HepG2 (cell line): ENCODE data around the gene NEU4. TPM values are rescaled to one million over a fixed set of nuclear protein-coding genes. Genes with fewer than 3 reads are reported as not detected.
A peak's percentile ranks its signal among the peaks of the same experiment; 100 is the strongest.

Experiments used
- ATAD3A ChIP-seq: sonication (generic); formaldehyde crosslinking; IDR thresholded peaks from 2 replicates; pipeline ENCODE4 v1.4.0; 2020; ENCODE audit warnings: missing genetic modification reagents
- CBX1 ChIP-seq: IDR thresholded peaks from one replicate; pipeline ENCODE4 v1.6.1; 2016; ENCODE audit warnings: antibody characterized with exemption, low read depth
- CHD2 ChIP-seq: IDR thresholded peaks from 2 replicates; pipeline ENCODE4 v1.6.1; 2011; ENCODE audit warnings: low read depth, low read length, improper control_type of control experiment
- CHD4 ChIP-seq: fragments of 200-600 bp; sonication (generic); IDR thresholded peaks from 2 replicates; pipeline ENCODE4 v1.7.0; 2017; ENCODE audit warnings: mild to moderate bottlenecking, low read length, borderline replicate concordance
- ELF1 ChIP-seq: sonication (generic); formaldehyde crosslinking; IDR thresholded peaks from 2 replicates; pipeline ENCODE4 v1.4.0; 2020; ENCODE audit warnings: missing genetic modification reagents
- GFI1 ChIP-seq: sonication (generic); formaldehyde crosslinking; IDR thresholded peaks from 2 replicates; pipeline ENCODE4 v1.5.0; 2020; ENCODE audit warnings: missing genetic modification reagents, mild to moderate bottlenecking, borderline replicate concordance
- HIC2 ChIP-seq: sonication (generic); formaldehyde crosslinking; IDR thresholded peaks from 2 replicates; pipeline ENCODE4 v1.9.0; 2022; ENCODE audit warnings: low read depth, missing genetic modification reagents
- HNRNPL ChIP-seq: fragments of 200-400 bp; formaldehyde crosslinking; IDR thresholded peaks from 2 replicates; pipeline ENCODE4 v1.6.1; 2017; ENCODE audit warnings: mild to moderate bottlenecking, low read depth, low read length
- HNRNPLL ChIP-seq: fragments of 200-400 bp; formaldehyde crosslinking; IDR thresholded peaks from 2 replicates; pipeline ENCODE4 v1.6.1; 2017; ENCODE audit warnings: mild to moderate bottlenecking, low read depth, low read length; ENCODE audit not compliant: poor library complexity, severe bottlenecking
- HOMEZ ChIP-seq: IDR thresholded peaks from 2 replicates; pipeline ENCODE4 v1.6.1; 2016; ENCODE audit warnings: low read depth
- KLF12 ChIP-seq: sonication (generic); formaldehyde crosslinking; IDR thresholded peaks from 2 replicates; pipeline ENCODE4 v1.4.0; 2020; ENCODE audit warnings: missing genetic modification reagents, borderline replicate concordance
- MIER2 ChIP-seq: IDR thresholded peaks from 2 replicates; pipeline ENCODE4 v1.6.1; 2016; ENCODE audit warnings: missing biosample characterization, missing genetic modification reagents
- MTA1 ChIP-seq: sonication (generic); formaldehyde crosslinking; IDR thresholded peaks from 2 replicates; pipeline ENCODE4 v1.4.0; 2020; ENCODE audit warnings: missing genetic modification reagents, mild to moderate bottlenecking, borderline replicate concordance
- NKX3-1 ChIP-seq: sonication (generic); formaldehyde crosslinking; IDR thresholded peaks from 2 replicates; pipeline ENCODE4 v1.5.0; 2020; ENCODE audit warnings: missing genetic modification reagents
- RBFOX2 ChIP-seq: fragments of 200-400 bp; formaldehyde crosslinking; IDR thresholded peaks from 2 replicates; pipeline ENCODE4 v1.6.1; 2017; ENCODE audit warnings: low read depth, mild to moderate bottlenecking, low read length
- SNAI1 ChIP-seq: sonication (generic); formaldehyde crosslinking; IDR thresholded peaks from 2 replicates; pipeline ENCODE4 v1.5.0; 2020; ENCODE audit warnings: mild to moderate bottlenecking, missing genetic modification reagents, borderline replicate concordance
- TEAD3 ChIP-seq: optimal IDR thresholded peaks from 2 replicates; pipeline ENCODE3; 2016; ENCODE audit warnings: borderline replicate concordance
- THRA ChIP-seq: sonication (generic); formaldehyde crosslinking; IDR thresholded peaks from 2 replicates; pipeline ENCODE4 v1.4.0; 2020; ENCODE audit warnings: missing genetic modification reagents, borderline replicate concordance
- WIZ ChIP-seq: sonication (generic); formaldehyde crosslinking; IDR thresholded peaks from 2 replicates; pipeline ENCODE4 v1.5.1; 2020; ENCODE audit warnings: mild to moderate bottlenecking, missing genetic modification reagents
- ZBTB38 ChIP-seq: sonication (generic); formaldehyde crosslinking; IDR thresholded peaks from 2 replicates; pipeline ENCODE4 v1.5.1; 2020; ENCODE audit warnings: mild to moderate bottlenecking, missing genetic modification reagents
- ZBTB4 ChIP-seq: sonication (generic); formaldehyde crosslinking; IDR thresholded peaks from 2 replicates; pipeline ENCODE4 v1.4.0; 2020; ENCODE audit warnings: missing genetic modification reagents, mild to moderate bottlenecking, borderline replicate concordance
- ZNF10 ChIP-seq: sonication (generic); formaldehyde crosslinking; IDR thresholded peaks from 2 replicates; pipeline ENCODE4 v1.4.0; 2020; ENCODE audit warnings: mild to moderate bottlenecking, low read depth, missing genetic modification reagents, borderline replicate concordance
- ZNF773 ChIP-seq: sonication (generic); formaldehyde crosslinking; IDR thresholded peaks from 2 replicates; pipeline ENCODE4 v1.4.0; 2020; ENCODE audit warnings: missing genetic modification reagents, borderline replicate concordance
- ZNF792 ChIP-seq: IDR thresholded peaks from 2 replicates; pipeline ENCODE4 v1.6.1; 2016
- polyA plus RNA-seq, 8 experiments: library from polyadenylated mRNA; depleted of rRNA in 3 of 8; stranded (reverse) in 7 of 8; unstranded in 1 of 8; fragments of >200 nt; fragmentation: Illumina TruSeq in 4 of 8; extraction: Trizol in 4 of 8; gene quantifications; 2 replicates each; pipeline versions ENCODE4 v1.2.1 to v1.2.3, GENCODE V29; 2011 to 2016; ENCODE audit warnings: low read depth in 4 of 8, missing spikeins in 1 of 8, mixed read lengths in 1 of 8; ENCODE audit not compliant: insufficient read depth in 1 of 8
- total RNA-seq, 5 experiments: library from RNA; depleted of rRNA; stranded (reverse); fragments of >200 nt; fragmentation: Illumina TruSeq; extraction: Trizol; gene quantifications; 2 replicates each; pipeline ENCODE4 v1.2.3, GENCODE V29; 2016; ENCODE audit warnings: low read depth in 1 of 5

Gene NEU4
- total and polyA plus RNA-seq, 2 of the 13 experiments (the other 11 are each of a cell fraction or from before 2014, with no cell fraction given), result 53.5 to 107 TPM

- TF ChIP-seq GFI1 (CRISPR knock-in tag) (no peak), KLF12 (CRISPR knock-in tag) (no peak), NKX3-1 (CRISPR knock-in tag) (no peak), ZBTB4 (CRISPR knock-in tag) (no peak), THRA (no peak), CHD4 (peak; percentile 100), ZNF10 (CRISPR knock-in tag) (no peak), HNRNPLL (no peak), TEAD3 (CRISPR knock-in tag) (no peak), ZBTB38 (no peak), ELF1 (no peak), CBX1 (no peak), MIER2 (CRISPR knock-in tag) (no peak), HOMEZ (no peak), WIZ (no peak), MTA1 (CRISPR knock-in tag) (no peak), HNRNPL (0 out of 2 replicates have a peak, but pooled peaks have one; percentile 25), ATAD3A (CRISPR knock-in tag) (peak; percentile 16; the same call in 1 of the 2 replicates), HIC2 (no peak), RBFOX2 (no peak), SNAI1 (CRISPR knock-in tag) (no peak), ZNF792 (CRISPR knock-in tag) (no peak), CHD2 (no peak), ZNF773 (CRISPR knock-in tag) (no peak)
Observed at GRCh38 chr2:241760301-241760771, 48.7 kb upstream of the NEU4 start (continued).
